Activated B cell treated with CpG ODN at 0.5 μM for 24 hours (primary cell): Measurements from ENCODE around the gene RNLS. TPM values are rescaled to one million over a fixed set of nuclear protein-coding genes. Genes with fewer than 3 reads are reported as not detected.

ENCODE experiments used
- ATAC-seq: fragments of 200-7000 bp; cut with Tn5 transposase; one replicate; pipeline ENCODE4 v1.10.0; 2021; ENCODE audit warnings: low read depth, mild to moderate bottlenecking, moderate library complexity
- CTCF ChIA-PET: fragments of 350-600 bp; sonication (Branson Sonifier 250); formaldehyde crosslinking; loops from one replicate; lab custom pipeline; 2021; ENCODE audit warnings: antibody characterized with exemption; lab: Charles Lee
- POLR2A ChIA-PET: fragments of 350-600 bp; sonication (Branson Sonifier 250); formaldehyde crosslinking; loops from one replicate; lab custom pipeline; 2021; ENCODE audit warnings: antibody characterized with exemption; lab: Charles Lee
- DNase-seq: peaks from one replicate; pipeline ENCODE4 v3.0.0; 2022
- H3K27ac Mint-ChIP-seq: one replicate; pipeline ENCODE4 v1.8.0; 2020; ENCODE audit warnings: mixed read lengths
- H3K27me3 Mint-ChIP-seq: one replicate; pipeline ENCODE4 v1.8.0; 2021; ENCODE audit warnings: mixed read lengths
- H3K36me3 Mint-ChIP-seq: one replicate; pipeline ENCODE4 v1.8.0; 2021; ENCODE audit warnings: low read depth, mixed read lengths
- H3K4me1 Mint-ChIP-seq: one replicate; pipeline ENCODE4 v1.8.0; 2021; ENCODE audit warnings: mixed read lengths
- H3K4me3 Mint-ChIP-seq: one replicate; pipeline ENCODE4 v1.8.0; 2020; ENCODE audit warnings: mild to moderate bottlenecking, mixed read lengths
- H3K9me3 Mint-ChIP-seq: one replicate; pipeline ENCODE4 v1.8.0; 2020; ENCODE audit warnings: mixed read lengths
- CTCF ChIP-seq: fragments of 200-600 bp; IDR thresholded peaks from one replicate; pipeline ENCODE4 v1.8.0; 2022; ENCODE audit warnings: antibody characterized with exemption, mild to moderate bottlenecking
- intact Hi-C: fragments of 100-400 bp; cut with micrococcal nuclease; formaldehyde crosslinking; loops from one replicate; pipeline ENCODE4 v1.15.1; 2024
- total RNA-seq: library from RNA; stranded (reverse); gene quantifications from 2 replicates; pipeline ENCODE4 v1.2.3, GENCODE V29; 2022

RNLS gene
- total RNA-seq, 1 donor from 2014 or later, result 5.7 TPM

GRCh38 chr10:88232983-88233543, 350.1 kb downstream of the RNLS start:
- Mint-ChIP-seq H3K36me3 (no peaks in the 10 kb centered on the region), H3K4me3 (no peak overlapping the region), H3K27ac (no peak overlapping the region), H3K27me3 (no peaks in the 10 kb centered on the region), H3K4me1 (no peaks in the 10 kb centered on the region), H3K9me3 (no peaks in the 10 kb centered on the region)
- no peak for DNase-seq
- intact Hi-C loops, result no loop called here
- CTCF ChIA-PET, result no interaction called here
- POLR2A ChIA-PET, result no interaction called here
- no peak for ATAC-seq
- no peak for TF ChIP-seq CTCF

GRCh38 chr10:88232029-88232895, 350.9 kb downstream of the RNLS start:
- no peaks in the 10 kb centered on the region for H3K36me3 Mint-ChIP-seq
- no peaks in the 10 kb centered on the region for H3K27me3 Mint-ChIP-seq
- ChIA-PET CTCF (no interaction called here), POLR2A (no interaction called here)
- no peaks in the 10 kb centered on the region for H3K4me1 Mint-ChIP-seq
- ATAC-seq (no peak), DNase-seq (no peak)
- no peak overlapping the region for H3K27ac Mint-ChIP-seq
- intact Hi-C loops, result no loop called here
- no peaks in the 10 kb centered on the region for H3K9me3 Mint-ChIP-seq
- TF ChIP-seq CTCF, result no peak
- H3K4me3 Mint-ChIP-seq, result no peak overlapping the region

- Mint-ChIP-seq H3K27ac (no peak overlapping the region), H3K36me3 (no peaks in the 10 kb centered on the region), H3K27me3 (no peaks in the 10 kb centered on the region), H3K9me3 (no peaks in the 10 kb centered on the region), H3K4me3 (no peak overlapping the region), H3K4me1 (no peaks in the 10 kb centered on the region)
- TF ChIP-seq CTCF, result no peak
- ATAC-seq (no peak), DNase-seq (no peak)
- intact Hi-C loops, result no loop called here
- ChIA-PET POLR2A (no interaction called here), CTCF (no interaction called here)
These were observed 352.9 kb downstream of the RNLS start for GRCh38 chr10:88230251-88230650.

GRCh38 chr10:88228130-88228529, 355.0 kb downstream of the RNLS start:
- Mint-ChIP-seq H3K36me3 (no peaks in the 10 kb centered on the region), H3K4me3 (no peak overlapping the region), H3K27ac (no peak overlapping the region), H3K27me3 (no peaks in the 10 kb centered on the region), H3K9me3 (no peaks in the 10 kb centered on the region), H3K4me1 (no peaks in the 10 kb centered on the region)
- POLR2A ChIA-PET, result no interaction called here
- TF ChIP-seq CTCF, result no peak
- ATAC-seq (no peak), DNase-seq (no peak)
- CTCF ChIA-PET, result no interaction called here
- intact Hi-C loops, result no loop called here

GRCh38 chr10:88227342-88228018, 355.6 kb downstream of the RNLS start:
- POLR2A ChIA-PET, result no interaction called here
- Mint-ChIP-seq H3K27ac (no peak overlapping the region), H3K9me3 (no peaks in the 10 kb centered on the region), H3K4me1 (no peaks in the 10 kb centered on the region), H3K36me3 (no peaks in the 10 kb centered on the region), H3K27me3 (no peaks in the 10 kb centered on the region), H3K4me3 (no peak overlapping the region)
- ATAC-seq, result no peak
- CTCF ChIA-PET, result interaction anchor here (1.1 kb wide), 1 partner anchor 11 kb away, joined by 3 read pairs; no protein-coding TSS in a partner anchor
- TF ChIP-seq CTCF, result no peak
- no peak for DNase-seq
- intact Hi-C loops, result no loop called here
